ENCODE results near the gene WDR64.
"Not testable (repeated sequence)": the region's sequence is repeated elsewhere in the genome, so short reads cannot be mapped to it uniquely, and the experiment has no call there.

Gene WDR64

GRCh38 chr1:241715956-241716355, 63.9 kb downstream of the WDR64 start:
- Mint-ChIP-seq H3K4me3 (no peak overlapping the region), H3K36me3 (peaks cover 3% of the 10 kb centered on the region), H3K27ac (no peak overlapping the region), H3K27me3 (peaks cover 3% of the 10 kb centered on the region), H3K4me1 (ENCODE audit: low read depth) (peaks cover 28% of the 10 kb centered on the region), H3K9me3 (ENCODE audit: low read depth) (no peaks in the 10 kb centered on the region)

GRCh38 chr1:241716915-241717656, 65.0 kb downstream of the WDR64 start:
- H3K36me3 Mint-ChIP-seq = peaks cover 2% of the 10 kb centered on the region
- H3K4me1 Mint-ChIP-seq (ENCODE audit: low read depth) = peaks cover 28% of the 10 kb centered on the region
- H3K4me3 Mint-ChIP-seq = peak overlapping the region; percentile 38
- no peaks in the 10 kb centered on the region for H3K9me3 Mint-ChIP-seq (ENCODE audit: low read depth)
- H3K27ac Mint-ChIP-seq = no peak overlapping the region
- peaks cover 2% of the 10 kb centered on the region for H3K27me3 Mint-ChIP-seq

GRCh38 chr1:241717975-241718374, 65.9 kb downstream of the WDR64 start:
- no peaks in the 10 kb centered on the region for H3K36me3 Mint-ChIP-seq
- H3K4me3 Mint-ChIP-seq = no peak overlapping the region
- no peak overlapping the region for H3K27ac Mint-ChIP-seq
- no peaks in the 10 kb centered on the region for H3K9me3 Mint-ChIP-seq (ENCODE audit: low read depth)
- H3K27me3 Mint-ChIP-seq = no peaks in the 10 kb centered on the region
- H3K4me1 Mint-ChIP-seq (ENCODE audit: low read depth) = peaks cover 28% of the 10 kb centered on the region

- Mint-ChIP-seq H3K27ac (no peak overlapping the region), H3K27me3 (peaks cover 3% of the 10 kb centered on the region), H3K4me3 (no peak overlapping the region), H3K4me1 (ENCODE audit: low read depth) (peaks cover 26% of the 10 kb centered on the region), H3K36me3 (no peaks in the 10 kb centered on the region), H3K9me3 (ENCODE audit: low read depth) (no peaks in the 10 kb centered on the region)
These were observed 68.9 kb downstream of the WDR64 start for GRCh38 chr1:241721011-241721410.

GRCh38 chr1:241722947-241723346, 70.9 kb downstream of the WDR64 start:
- H3K27ac Mint-ChIP-seq = no peak overlapping the region
- H3K27me3 Mint-ChIP-seq = peaks cover 3% of the 10 kb centered on the region
- no peak overlapping the region for H3K4me3 Mint-ChIP-seq
- no peaks in the 10 kb centered on the region for H3K36me3 Mint-ChIP-seq
- peaks cover 9% of the 10 kb centered on the region for H3K4me1 Mint-ChIP-seq (ENCODE audit: low read depth)
- H3K9me3 Mint-ChIP-seq (ENCODE audit: low read depth) = no peaks in the 10 kb centered on the region

GRCh38 chr1:241724741-241725356, 72.8 kb downstream of the WDR64 start:
- Mint-ChIP-seq H3K27me3 (peaks cover 3% of the 10 kb centered on the region), H3K27ac (no peak overlapping the region), H3K4me1 (ENCODE audit: low read depth) (no peaks in the 10 kb centered on the region), H3K36me3 (peaks cover 2% of the 10 kb centered on the region), H3K9me3 (ENCODE audit: low read depth) (no peaks in the 10 kb centered on the region), H3K4me3 (no peak overlapping the region)

- H3K27ac Mint-ChIP-seq = no peak overlapping the region
- peaks cover 2% of the 10 kb centered on the region for H3K36me3 Mint-ChIP-seq
These were observed 78.0 kb downstream of the WDR64 start for GRCh38 chr1:241730031-241730430.

GRCh38 chr1:241733899-241734298, 81.8 kb downstream of the WDR64 start:
- Mint-ChIP-seq H3K9me3 (ENCODE audit: low read depth) (no peaks in the 10 kb centered on the region), H3K27ac (no peak overlapping the region), H3K27me3 (no peaks in the 10 kb centered on the region), H3K36me3 (peaks cover 2% of the 10 kb centered on the region), H3K4me3 (no peak overlapping the region), H3K4me1 (ENCODE audit: low read depth) (peaks cover 14% of the 10 kb centered on the region)

More at GRCh38 chr1:241730031-241730430, 78.0 kb downstream of the WDR64 start:
- Mint-ChIP-seq H3K27me3 (no peaks in the 10 kb centered on the region), H3K4me3 (no peak overlapping the region), H3K9me3 (ENCODE audit: low read depth) (no peaks in the 10 kb centered on the region), H3K4me1 (ENCODE audit: low read depth) (no peaks in the 10 kb centered on the region)

- peaks cover 14% of the 10 kb centered on the region for H3K4me1 Mint-ChIP-seq (ENCODE audit: low read depth)
- peaks cover 2% of the 10 kb centered on the region for H3K36me3 Mint-ChIP-seq
- H3K9me3 Mint-ChIP-seq (ENCODE audit: low read depth) = no peaks in the 10 kb centered on the region
- H3K4me3 Mint-ChIP-seq = no peak overlapping the region
- H3K27ac Mint-ChIP-seq = no peak overlapping the region
- H3K27me3 Mint-ChIP-seq = no peaks in the 10 kb centered on the region
These were observed 82.5 kb downstream of the WDR64 start for GRCh38 chr1:241734533-241734932.

- not testable (repeated sequence) for H3K36me3 Mint-ChIP-seq; H3K4me3 Mint-ChIP-seq; H3K27ac Mint-ChIP-seq; H3K9me3 Mint-ChIP-seq (ENCODE audit: low read depth); H3K27me3 Mint-ChIP-seq
- peaks cover 14% of the 10 kb centered on the region for H3K4me1 Mint-ChIP-seq (ENCODE audit: low read depth)
These were observed 83.4 kb downstream of the WDR64 start for GRCh38 chr1:241735493-241735926.

- H3K9me3 Mint-ChIP-seq (ENCODE audit: low read depth) = no peaks in the 10 kb centered on the region
- peaks cover 14% of the 10 kb centered on the region for H3K4me1 Mint-ChIP-seq (ENCODE audit: low read depth)
- H3K27me3 Mint-ChIP-seq = peaks cover 2% of the 10 kb centered on the region
- no peak overlapping the region for H3K4me3 Mint-ChIP-seq
- H3K36me3 Mint-ChIP-seq = no peaks in the 10 kb centered on the region
- peak overlapping the region; percentile 36 for H3K27ac Mint-ChIP-seq
These were observed 84.3 kb downstream of the WDR64 start for GRCh38 chr1:241736387-241736786.

- no peaks in the 10 kb centered on the region for H3K36me3 Mint-ChIP-seq
- H3K4me1 Mint-ChIP-seq (ENCODE audit: low read depth) = peaks cover 14% of the 10 kb centered on the region
- no peak overlapping the region for H3K27ac Mint-ChIP-seq
- H3K4me3 Mint-ChIP-seq = no peak overlapping the region
- H3K9me3 Mint-ChIP-seq (ENCODE audit: low read depth) = no peaks in the 10 kb centered on the region
- H3K27me3 Mint-ChIP-seq = peaks cover 2% of the 10 kb centered on the region
These were observed 86.4 kb downstream of the WDR64 start for GRCh38 chr1:241738284-241739078.

GRCh38 chr1:241742084-241742483, 90.0 kb downstream of the WDR64 start:
- H3K9me3 Mint-ChIP-seq (ENCODE audit: low read depth) = no peaks in the 10 kb centered on the region
- H3K4me1 Mint-ChIP-seq (ENCODE audit: low read depth) = peaks cover under 1% of the 10 kb centered on the region
- no peak overlapping the region for H3K27ac Mint-ChIP-seq
- H3K27me3 Mint-ChIP-seq = peaks cover 2% of the 10 kb centered on the region
- no peaks in the 10 kb centered on the region for H3K36me3 Mint-ChIP-seq
- no peak overlapping the region for H3K4me3 Mint-ChIP-seq

- no peaks in the 10 kb centered on the region for H3K4me1 Mint-ChIP-seq (ENCODE audit: low read depth)
- no peaks in the 10 kb centered on the region for H3K9me3 Mint-ChIP-seq (ENCODE audit: low read depth)
- no peaks in the 10 kb centered on the region for H3K36me3 Mint-ChIP-seq
- peaks cover 2% of the 10 kb centered on the region for H3K27me3 Mint-ChIP-seq
- H3K27ac Mint-ChIP-seq = no peak overlapping the region
- no peak overlapping the region for H3K4me3 Mint-ChIP-seq
These were observed 92.5 kb downstream of the WDR64 start for GRCh38 chr1:241744591-241744990.

GRCh38 chr1:241747992-241748391, 95.9 kb downstream of the WDR64 start:
- no peaks in the 10 kb centered on the region for H3K27me3 Mint-ChIP-seq
- H3K4me3 Mint-ChIP-seq = no peak overlapping the region
- no peaks in the 10 kb centered on the region for H3K9me3 Mint-ChIP-seq (ENCODE audit: low read depth)
- no peak overlapping the region for H3K27ac Mint-ChIP-seq
- H3K36me3 Mint-ChIP-seq = no peaks in the 10 kb centered on the region
- no peaks in the 10 kb centered on the region for H3K4me1 Mint-ChIP-seq (ENCODE audit: low read depth)
